OCI-M1 (cell line): ENCODE data around the gene CEACAM19.

ENCODE experiments used
- DNase-seq: peaks from one replicate; lab custom pipeline; 2025; lab: John Stamatoyannopoulos, UW

The CEACAM19 gene

GRCh38 chr19:44723299-44723951 is 52.1 kb downstream of the CEACAM19 start:
- DNase-seq, result no peak

DNA sequence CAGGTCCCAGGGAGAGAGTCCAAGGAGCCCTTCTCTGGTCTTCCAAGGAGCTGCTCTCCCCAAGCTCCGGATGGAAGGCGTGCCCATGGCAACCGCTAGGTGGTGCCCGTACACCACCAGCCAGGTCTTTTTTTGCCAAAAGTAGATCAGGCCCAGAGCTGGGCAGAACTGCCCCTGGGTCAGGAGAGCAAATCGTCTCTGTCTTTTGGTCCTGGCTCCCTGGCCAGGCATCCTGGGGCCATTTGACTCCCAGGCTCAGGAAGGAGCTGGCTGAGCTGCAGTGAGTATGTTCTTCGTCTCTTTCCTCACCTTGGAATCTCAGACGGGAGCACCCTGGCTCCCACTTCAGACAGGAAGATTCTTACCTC is 52.7 kb downstream of the CEACAM19 start:
- peak; percentile 95 for DNase-seq

- DNase-seq, result no peak
Measured at GRCh38 chr19:44725251-44725650, 54.0 kb downstream of the CEACAM19 start.

DNA sequence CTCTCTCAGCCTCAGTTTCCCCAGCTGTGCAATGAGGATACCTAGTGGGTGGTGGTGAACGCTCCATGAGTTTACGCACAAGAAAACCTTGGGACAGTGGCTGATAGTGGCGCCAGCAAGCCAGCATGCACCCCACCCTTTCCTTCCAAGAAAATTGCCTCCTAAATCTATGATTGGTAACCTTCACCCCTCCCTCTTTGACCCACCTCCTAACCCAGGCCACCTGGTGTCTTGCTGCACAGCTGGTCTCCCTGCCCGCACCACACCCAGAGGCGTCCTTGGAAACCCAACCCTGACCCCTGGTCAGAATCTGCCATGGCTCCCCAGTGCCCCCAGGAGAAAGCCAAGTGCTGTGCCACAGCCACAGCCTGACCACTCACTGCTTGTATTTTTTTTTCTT is 54.4 kb downstream of the CEACAM19 start:
- DNase-seq, result no peak

GRCh38 chr19:44726465-44726864 is 55.2 kb downstream of the CEACAM19 start:
- no peak for DNase-seq

DNA sequence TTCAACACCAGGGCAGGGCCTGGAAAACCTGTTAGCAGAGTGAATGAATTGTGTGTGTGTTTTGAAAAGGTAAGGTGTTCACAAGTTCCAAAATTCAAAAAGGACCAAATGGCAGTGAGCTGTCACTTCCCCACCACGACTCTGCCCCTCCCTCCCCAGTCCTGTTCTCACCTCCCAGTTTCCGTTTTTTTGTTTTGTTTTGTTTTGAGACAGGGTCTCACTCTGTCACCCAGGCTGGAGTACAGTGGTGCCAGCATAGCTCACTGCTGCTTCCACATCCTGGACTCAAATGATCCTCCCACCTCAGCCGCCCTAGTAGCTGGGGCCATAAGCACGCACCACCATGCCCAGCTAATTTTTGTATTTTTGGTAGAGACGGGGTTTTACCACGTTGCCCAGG is 56.9 kb downstream of the CEACAM19 start:
- DNase-seq, result no peak

DNA sequence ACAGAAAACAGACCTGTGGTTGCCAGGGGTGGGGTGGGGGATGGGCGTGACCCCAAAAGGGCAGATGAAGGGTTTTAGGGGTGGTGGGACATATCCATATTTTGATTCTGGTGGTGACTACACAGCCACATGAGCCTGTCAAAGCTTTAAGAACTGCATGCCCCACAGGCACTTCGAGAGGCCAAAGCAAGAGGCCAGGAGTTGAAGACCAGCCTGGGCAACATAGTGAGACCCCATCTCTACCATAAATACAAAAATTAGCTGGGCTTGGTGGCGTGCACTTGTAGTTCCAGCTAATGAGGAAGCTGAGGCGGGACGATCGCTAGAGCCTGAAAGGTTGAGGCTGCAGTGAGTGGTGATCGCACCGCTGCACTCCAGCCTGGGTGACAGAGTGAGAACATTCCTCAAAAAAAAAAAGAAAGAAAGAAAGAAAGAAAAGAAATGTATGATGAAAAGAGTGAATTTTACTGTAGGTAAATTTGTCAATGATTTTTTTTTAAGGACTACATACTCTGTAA is 58.3 kb downstream of the CEACAM19 start:
- no peak for DNase-seq

- no peak for DNase-seq
Measured at GRCh38 chr19:44731081-44731480, 59.8 kb downstream of the CEACAM19 start.

DNA sequence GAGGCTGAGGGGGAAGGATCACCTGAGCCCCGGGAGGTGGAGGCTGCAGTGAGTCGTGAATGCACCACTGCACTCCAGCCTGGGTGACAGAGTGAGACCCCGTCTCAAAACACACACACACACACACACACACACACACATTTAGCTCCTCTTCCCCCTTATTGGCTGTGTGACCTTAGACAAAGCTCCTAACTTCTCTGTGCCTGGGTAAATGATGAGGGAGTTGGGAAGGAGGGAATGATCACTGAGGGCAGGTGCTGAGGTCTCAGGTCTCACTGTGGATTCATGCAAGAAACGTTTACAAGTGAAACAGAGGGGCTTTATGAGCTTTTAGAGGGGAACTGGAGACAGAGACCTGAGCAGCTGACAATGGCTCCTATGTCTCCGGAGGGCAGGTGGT is 60.3 kb downstream of the CEACAM19 start:
- no peak for DNase-seq

DNA sequence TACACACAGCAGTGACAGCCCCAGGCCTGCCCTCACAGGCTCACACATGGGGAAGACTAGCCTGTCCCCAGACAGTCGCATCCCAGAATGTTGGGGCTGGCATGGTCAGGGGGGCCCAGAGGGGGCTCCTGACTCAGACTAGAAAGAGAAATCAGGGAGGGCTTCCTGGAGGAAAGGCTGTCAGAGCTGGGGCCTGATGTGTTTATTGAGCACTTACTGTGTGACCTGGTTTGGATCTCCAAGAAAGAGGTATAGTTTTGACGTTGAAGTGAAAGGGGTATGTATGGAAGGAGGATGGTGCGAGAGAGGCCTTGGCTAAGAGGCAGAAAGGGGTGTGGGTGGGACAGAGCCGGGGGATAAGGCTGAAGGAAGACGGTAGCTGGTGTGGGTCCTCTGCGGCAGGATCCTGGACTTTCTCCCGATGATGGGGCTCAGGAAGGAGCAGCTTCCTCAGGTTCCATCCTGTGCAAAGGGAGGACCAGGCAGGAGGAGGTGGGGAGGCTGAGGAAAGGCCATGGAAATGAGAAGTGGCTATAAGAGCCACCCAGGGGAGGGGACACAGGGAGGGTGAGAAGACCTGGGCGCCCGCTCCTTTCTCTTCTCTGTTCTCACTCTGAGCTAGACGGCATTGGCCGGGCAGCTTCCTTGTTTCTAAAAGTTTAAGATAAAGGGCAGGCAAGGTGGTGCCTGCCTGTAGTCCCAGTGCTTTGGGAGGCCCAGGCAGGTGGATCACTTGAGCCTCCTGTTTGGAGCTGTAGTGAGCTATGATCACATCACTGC is 61.1 kb downstream of the CEACAM19 start:
- peak; percentile 30 for DNase-seq
